ENCODE results near the gene CASKIN1.
"Not testable (repeated sequence)": the region's sequence is repeated elsewhere in the genome, so short reads cannot be mapped to it uniquely, and the experiment has no call there.

Gene CASKIN1

DNA sequence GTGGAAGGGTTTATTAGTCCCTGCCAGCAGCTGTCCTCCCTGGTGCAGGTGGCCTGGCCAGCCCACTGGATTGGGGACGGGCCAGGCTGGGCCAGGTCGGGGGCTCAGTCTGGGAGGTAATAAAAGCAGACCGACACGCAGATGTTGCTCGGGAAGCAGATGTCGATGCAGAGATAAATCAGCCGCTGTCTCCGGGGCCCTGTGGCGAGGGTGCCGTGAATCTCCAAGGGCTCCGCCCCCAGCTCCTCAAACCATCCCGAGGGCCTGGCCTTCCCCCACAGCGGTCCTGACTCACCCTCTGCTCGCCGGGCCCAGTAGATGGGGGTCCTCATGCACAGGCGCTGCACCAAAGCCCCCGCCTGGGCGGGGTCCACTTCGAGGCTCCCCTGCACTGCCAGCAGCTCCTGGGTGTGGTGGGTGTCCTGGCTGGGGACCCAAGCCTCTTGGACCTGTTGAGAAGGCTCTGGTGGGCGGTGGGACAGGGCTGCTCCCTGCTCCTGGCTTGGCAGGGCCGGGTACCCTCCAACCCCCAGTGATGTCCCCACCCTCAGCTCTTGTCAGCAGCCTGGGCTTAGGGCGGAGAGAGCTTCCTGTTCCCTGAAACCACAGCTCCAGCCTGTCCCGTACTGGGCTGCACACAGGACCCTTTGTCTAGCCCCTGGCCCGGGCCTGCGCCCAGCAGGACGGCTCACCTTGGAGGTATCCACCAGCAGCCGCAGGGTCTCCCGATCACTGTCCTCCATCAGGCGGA is 13.0 kb upstream of the CASKIN1 start:
- no peak for DNase-seq

DNA sequence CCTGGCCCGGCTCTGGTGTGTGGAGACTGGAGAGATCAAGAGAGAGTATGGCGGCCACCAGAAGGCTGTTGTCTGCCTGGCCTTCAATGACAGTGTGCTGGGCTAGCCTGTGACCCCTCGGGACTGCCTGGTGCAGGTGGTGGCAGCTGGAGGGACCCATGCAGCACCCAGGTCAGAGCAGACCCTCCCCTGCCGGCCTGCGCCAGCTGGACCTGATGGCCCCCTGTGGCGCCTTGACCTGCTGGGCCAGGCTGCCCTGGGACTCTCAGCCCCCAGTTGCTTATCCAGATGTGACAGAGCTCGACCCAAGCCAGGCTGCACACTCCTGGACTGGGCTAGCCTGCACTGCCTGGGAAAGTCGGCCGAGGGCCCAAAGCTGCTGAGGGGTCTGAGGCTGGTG is 12.4 kb upstream of the CASKIN1 start:
- DNase-seq, result no peak

DNA sequence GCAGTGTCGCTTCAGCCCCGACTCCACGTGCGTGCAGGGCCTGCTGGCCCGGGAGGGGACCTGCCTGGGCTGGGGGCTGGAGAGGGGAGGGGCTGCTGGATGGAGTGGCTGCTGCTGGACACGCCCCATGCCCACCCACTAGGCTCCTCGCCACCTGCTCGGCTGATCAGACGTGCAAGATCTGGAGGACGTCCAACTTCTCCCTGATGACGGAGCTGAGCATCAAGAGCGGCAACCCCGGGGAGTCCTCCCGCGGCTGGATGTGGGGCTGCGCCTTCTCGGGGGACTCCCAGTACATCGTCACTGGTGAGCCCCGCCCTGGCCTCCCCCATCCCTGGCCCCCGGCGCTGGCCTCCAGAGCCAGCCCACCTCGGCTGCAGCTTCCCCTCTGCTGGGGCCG is 11.9 kb upstream of the CASKIN1 start:
- no peak for DNase-seq

DNA sequence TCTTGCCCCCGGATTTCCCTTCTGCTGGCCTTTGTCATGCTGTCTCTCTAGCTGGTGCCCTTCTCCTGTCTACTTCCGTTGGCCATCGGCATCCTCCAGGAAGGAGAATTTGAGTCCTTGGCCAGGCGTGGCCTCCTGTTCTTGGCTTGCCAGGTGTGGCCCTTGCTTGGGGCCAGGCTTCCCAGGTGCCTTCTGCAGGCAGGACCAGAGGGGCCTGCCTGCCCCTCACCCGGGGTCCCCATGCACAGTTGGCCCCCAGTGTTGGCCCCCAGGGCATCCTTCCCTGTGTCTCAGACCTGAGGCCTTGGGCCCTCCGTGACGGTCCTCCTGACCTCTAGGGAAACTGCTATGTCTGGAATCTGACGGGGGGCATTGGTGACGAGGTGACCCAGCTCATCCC is 11.5 kb upstream of the CASKIN1 start:
- no peak for DNase-seq

DNA sequence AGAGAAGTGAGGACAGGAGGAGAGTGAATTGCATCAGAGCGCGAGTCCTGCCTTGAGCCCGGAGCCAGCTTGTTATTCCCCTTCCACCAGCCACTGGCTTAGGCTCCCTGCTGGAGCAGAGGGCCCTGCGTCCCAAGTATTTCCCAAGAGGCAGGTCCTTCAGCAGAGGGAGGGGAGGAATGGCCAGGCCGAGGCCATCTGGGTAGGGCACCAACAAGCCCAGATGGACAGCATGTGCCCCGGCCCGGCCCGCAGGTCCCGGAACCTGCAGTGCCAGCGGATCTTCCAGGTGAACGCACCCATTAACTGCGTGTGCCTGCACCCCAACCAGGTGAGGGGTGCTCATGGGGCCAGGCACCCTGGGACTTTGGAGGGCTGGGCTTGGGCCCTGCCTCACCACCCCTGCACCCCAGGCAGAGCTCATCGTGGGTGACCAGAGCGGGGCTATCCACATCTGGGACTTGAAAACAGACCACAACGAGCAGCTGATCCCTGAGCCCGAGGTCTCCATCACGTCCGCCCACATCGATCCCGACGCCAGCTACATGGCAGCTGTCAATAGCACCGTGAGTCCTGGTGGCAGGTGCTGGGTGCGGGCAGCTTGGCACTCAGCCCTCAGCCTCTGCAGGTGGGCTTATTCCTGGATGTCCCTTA is 10.5 kb upstream of the CASKIN1 start:
- no peak for DNase-seq

DNA sequence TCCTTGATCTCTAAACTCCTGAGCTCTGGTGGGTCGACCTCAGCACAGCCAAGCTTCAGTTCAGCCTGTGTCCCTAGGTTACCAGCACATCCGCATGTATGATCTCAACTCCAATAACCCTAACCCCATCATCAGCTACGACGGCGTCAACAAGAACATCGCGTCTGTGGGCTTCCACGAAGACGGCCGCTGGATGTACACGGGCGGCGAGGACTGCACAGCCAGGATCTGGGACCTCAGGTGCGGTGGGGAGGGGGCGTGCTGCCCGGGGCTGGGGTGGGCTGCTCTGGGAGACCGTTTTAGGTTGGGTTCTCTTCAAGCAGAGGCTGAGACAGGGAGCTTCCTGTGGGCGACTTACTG is 10.0 kb upstream of the CASKIN1 start:
- no peak for DNase-seq

DNA sequence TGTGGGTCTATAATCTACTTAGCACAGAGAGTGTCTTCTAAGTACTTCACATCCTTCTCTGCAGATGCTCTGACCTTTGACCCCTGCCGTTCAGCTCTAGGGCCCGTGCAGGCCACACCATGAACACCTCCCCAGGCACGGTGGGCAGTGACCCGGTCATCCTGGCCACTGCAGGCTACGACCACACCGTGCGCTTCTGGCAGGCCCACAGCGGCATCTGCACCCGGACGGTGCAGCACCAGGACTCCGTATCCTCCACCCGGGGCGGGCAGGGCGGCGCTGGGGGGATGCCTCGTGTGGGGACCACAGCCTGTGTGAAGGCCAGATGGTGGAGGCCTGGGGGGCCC is 9.5 kb upstream of the CASKIN1 start:
- no peak for DNase-seq

DNA sequence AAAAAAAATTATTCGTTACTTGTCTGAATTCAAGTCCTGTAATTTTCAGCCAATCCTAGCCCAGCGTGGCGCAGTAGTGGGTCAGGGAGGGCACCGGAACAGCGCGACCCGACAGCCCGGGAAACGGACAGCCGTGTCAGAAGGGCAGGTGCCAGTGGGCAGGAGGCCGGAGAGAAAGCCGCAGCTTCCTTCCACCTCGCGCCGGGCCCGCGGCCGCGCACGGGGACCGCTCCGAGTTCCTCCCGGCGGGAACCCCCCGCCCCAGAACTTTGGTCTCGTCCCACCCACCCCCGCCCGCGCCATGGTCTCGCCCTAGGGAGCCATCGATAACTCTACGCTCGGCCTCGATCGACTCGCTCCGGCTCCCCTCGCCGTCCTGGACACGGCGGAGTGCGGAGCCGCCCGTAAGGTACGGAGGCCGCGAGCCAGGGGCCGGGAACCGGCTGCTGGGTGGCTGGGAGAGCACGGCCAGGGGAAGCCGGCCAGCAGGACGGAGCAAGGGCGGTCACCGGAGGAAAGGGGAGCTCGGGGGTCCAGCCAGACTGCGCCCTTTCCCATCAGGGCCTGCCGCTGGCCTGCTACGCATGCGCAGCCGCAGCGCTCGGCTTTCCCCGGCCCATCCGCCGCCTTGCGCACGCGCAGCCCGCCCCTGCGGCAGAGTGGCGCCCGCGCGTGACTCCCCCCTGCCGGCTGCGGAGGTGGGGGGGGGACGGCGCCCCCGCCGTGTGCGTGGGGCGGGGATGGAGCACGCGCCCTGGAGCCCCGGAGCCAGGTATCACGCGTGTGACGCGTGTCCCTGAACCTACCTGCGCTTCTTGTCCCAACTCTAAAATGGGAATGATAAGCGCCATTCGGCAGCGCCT is 8.9 kb upstream of the CASKIN1 start, which contains the start of gene MLST8:
TSS of gene MLST8 (plus strand) at position 351 of the 863 bp plus-strand sequence. CDS start 632 bp downstream, outside the sequence.
- DNase-seq, result peak; percentile 87 to 98

DNA sequence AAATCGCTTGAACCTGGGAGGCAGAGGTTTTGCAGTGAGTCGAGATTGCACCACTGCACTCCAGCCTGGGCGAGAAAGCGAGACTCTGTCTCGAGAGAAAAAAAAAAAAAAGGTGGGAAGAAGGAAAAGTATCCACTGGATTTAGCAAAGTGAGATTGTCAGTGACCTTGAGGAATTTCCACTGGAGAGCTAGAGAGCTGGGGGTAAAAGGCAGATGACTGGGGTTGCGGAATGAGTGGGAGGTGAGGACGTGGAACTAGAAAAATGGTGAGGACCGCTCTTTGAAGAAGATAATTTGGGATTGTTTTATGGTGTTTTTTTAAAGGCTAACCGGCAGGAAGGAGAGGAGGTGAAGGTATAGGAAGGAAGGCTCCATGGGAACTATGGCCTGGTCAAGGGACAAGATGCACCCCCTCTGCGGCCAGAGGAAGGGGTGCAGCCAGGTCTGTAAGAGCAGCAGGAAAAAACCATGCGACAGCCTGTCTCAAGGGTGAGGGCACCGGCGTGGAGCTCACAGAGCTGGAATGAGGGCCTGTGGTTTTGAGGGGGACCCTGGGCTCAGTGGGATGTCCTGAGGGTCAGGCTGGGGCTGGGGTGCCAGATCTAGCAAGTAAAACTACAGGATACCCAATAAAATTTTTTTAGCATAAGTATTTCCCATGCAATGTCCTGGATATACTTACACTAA is 8.2 kb upstream of the CASKIN1 start:
- DNase-seq, result no peak

DNA sequence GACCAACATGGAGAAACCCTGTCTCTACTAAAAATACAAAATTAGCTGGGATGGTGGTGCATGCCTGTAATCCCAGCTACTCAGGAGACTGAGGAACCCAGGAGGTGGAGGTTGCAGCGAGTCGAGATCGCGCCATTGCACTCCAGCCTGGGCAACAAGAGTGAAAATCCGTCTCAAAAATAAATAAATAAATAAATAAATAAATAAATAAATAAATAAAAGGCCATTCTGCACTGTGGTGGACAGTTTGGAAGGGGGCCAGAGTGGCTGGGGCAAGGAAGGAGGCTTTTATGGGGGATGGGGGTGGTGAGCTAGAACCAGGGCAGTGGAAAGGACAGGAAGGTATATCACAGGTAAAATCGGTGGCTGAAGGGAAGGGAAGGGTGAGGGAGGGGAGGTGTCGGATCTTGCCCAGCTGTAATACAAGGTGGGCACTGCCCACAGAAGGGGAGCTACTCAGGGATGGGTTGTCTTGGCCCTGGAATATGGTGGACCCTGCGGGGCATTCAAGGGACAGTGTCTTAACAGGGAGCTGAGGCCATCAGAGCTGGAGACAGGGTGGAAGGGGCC is 6.8 kb upstream of the CASKIN1 start:
- not testable (repeated sequence) for DNase-seq

DNA sequence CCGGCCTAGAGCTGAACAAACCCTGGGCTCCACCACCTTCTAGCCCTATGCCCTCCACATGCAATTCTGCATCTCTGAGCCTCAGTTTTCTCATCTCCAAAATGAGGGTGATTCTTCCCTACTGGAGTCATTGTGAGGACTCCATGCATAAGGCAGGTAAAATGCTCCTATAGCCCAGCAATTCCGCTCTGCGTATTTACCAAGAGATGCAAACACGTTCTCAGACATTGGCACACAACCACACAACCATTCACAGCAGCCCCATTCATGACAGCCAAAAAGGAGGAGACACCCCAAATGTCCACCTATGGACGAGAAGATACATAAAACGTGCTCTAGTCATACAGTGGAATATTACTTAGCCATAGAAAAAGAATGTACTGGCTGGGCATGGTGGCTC is 3.9 kb upstream of the CASKIN1 start:
- DNase-seq, result no peak

DNA sequence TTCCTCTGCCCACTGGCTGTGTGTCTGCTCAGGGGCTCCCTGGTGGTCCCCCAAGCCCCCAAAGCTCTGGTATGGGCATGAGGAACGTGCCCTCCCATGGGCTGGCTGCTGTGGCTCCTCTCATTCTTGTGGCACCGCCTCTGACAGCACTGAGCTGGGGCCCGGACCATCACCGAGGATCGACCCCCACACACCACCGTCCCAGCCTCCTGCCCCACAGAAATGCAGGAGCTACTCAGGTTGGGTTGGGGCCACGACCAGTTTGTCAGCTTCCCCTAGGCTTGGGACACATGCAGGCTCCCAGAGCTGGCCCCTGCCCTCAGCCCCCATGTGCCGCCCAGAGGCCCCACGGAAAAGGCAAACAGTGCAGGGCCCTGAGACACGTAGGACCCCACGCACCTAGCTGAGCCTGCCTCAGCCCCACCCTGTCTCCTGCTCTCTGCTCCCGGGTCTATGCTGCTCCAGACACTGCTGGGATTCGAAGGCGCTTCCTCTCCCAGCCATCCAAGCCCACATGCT is 3.3 kb upstream of the CASKIN1 start:
- DNase-seq, result no peak

DNA sequence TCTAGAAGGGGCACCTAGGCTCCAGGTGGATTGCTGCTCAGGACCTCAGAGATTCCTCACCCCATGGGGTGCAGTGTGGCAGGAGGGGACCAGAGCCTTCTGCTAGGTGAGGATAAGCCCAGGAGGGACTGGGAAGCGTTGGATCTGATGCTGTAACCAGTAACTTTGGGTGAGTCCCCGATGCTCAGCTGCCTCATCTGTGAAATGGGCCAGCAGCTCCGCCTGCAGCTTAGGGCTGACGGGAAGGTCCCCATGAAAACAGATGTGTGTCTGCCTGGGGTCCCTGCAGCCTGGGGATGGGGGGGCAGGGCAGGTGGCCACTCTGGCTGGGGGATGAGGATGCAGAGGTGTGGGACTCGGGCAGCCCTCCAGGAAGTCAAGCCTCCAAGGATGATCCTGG is 2.7 kb upstream of the CASKIN1 start:
- no peak for DNase-seq

DNA sequence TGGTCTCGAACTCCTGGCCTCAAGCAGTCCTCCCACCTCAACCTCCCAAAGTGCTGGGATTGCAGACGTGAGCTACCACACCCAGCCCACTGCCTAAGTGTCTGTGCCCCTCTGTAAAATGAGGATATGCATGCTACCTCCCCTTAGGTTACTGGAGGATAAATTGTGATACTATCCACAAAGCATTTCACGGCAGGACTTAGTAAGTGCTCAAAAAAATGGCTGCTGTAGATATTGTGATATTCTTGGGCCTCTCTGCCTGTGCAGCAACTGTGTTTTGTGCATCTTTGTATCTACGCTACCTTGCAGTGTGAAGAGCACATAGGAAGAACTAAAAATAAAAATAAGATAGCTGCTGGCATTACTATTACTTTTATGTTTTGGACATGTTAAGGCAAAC is 1.9 kb upstream of the CASKIN1 start:
- DNase-seq, result no peak

DNA sequence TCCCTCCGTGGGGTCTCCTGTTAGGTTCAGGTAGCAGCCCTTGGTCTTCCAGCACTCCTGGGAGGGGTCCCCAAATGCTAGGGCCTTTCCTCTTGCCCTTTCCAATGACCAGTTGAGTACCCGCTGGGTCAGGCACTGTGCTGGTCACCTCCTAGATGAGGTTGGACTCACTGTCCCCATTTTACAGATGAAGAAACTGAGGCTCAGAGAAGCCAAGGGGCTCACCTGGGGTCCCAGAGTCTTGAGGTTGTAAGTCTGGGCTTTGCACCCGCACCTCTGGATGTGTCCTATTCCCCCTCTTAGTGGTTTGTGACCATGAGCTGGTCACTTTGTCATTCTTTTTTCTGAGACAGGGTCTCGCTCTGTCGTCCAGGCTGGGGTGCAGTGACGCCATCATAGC is 1.4 kb upstream of the CASKIN1 start:
- DNase-seq, result no peak

DNA sequence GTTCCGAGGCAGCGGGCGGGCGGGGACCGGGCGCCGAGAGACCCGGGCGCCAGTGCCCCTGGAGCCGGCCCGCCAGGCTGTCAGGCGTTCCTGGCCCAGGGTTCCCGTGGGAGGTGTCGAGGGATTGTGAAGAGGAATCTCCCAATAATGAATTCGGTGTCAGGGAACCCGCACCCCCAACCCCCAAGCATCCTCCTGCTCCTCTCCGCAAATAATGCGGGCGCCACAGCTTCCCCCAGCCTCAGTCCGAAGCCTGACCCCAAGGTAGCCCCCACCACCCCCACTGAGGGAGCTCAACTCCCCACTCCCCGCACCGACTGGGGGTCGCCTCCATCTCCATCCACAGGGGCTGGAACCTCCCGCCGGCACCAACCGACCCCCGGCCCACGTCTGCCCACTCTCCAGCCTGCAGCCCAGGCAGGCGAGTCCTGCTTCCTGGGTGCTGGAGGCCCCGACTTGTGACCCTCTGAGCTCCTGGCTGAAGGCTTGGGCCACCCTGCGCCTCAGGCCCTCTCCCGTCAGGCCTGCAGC is 641 bp upstream of the CASKIN1 start:
- no peak for DNase-seq

DNA sequence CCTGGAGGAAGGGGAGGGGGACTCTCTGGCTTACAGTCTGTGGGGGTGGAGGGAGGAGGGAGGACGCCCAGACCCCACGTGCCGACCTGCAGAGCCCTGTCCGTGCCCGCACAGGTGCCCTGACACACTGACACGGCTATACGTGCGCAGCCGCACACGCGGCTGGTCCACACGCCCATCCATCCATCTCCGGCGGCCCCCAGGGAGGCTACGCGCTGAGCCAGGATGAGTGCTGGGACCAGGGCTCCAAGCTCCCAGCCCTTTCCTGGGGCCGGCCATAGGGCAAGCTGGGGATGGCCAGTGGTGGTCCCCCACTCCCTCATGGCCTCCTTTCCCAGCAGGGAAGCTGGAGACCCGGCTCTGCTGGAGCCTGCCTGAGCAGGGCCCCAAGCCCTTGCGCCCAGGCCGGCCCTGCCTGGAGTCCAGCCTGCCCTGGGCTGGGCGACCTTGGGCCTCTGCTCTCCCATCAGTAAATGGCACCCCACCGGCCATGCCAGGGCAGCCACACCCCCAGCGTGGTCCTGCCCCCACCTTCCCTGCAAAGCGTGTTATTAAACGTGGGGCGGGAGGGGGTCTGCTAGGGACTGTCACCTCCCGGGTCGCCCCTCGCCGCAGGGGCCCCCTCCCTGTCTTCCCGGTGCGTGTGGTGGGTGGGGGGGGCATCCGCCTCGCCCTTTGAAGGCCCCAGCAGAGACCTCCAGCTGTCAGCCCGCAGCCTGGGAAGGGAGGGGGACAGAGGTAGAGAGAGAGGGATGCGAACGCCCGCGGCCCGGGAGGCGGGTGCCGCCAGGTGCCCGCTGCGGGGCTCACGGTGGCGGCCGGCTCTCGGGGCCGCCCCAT is 863 bp downstream of the CASKIN1 start:
- DNase-seq, result no peak

DNA sequence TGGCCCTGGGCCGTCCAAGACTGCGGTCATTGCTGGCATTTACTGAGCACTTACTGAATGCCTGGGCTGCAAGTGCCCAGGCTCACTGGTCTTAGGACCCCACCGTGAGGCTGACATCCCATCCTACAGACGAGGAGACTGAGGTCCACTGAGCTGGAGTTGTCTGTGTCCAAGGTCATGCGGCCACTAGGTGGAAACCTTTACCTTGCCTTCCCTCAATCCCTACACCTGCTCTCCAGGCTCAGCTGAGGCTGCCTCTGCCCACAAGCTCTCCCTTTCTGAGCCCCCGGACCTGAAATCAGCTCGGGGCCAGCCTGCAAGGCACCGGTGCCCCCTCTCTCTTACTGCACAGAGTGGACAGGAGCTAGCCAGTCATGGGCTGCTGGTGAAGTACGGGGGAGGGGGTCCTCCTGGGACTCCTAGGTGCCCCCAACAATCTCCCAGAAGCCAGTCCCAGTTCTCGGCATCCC is 1.5 kb downstream of the CASKIN1 start:
- peak; percentile 25 to 44 for DNase-seq

DNA sequence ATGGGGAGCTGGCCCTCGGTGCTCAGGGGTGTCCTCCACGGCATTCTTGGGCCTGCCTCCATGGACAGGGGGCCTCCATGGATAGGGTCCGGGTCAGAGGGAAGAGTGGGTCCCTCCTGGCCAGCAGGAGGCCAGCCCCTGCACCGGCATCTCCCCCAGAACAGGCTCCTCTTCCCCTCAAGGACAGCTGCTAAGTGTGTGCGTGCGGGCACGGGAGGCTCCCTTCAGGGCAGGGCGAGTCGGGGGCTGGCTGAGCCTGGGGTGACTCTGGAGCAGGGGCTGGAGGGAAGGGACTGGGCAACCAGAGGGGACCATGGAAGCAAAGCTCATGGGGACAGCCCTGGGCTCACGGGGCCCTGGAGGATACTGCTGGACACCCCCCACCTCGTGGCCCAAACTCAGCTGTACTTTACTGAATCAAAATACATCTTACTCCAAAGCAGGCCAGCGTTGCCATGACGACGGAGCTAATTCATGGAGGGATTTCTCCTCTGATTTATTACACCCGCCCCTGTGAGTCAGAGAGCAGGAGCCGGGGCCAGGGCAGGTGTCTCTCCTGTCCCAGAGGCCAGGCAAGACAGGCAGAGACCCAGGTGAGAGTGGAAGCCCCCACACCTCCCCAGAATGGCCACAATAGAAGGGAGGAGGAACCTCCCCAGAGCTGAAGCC is 2.1 kb downstream of the CASKIN1 start:
- DNase-seq, result no peak

DNA sequence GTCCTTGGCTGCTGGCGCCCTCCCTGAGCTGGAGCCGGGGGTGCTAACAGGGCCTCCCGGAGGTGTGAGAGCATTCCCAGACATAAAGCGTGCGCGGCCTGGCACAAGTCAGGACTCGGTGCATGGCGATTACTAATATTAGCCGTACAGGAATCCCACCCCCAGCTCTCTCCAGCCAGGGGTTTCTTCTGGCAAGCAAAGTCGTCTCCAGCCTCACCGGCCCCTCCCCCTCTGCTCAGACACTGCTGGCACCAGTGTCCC is 5.0 kb downstream of the CASKIN1 start:
- no peak for DNase-seq

Measured in NCI-H187 (cell line).